Activated CD4-positive, alpha-beta T cell treated with anti-CD3 and anti-CD28 coated beads for 1 hour (primary cell): Measurements from ENCODE around the gene GKAP1.
"Not testable (repeated sequence)": the region's sequence is repeated elsewhere in the genome, so short reads cannot be mapped to it uniquely, and the experiment has no call there.

ENCODE experiments used
- DNase-seq: peaks from one replicate; pipeline ENCODE4 v3.0.0-alpha.2; 2020

GKAP1 gene

GRCh38 chr9:83817356-83818278 lies at the start of gene GKAP1:
GKAP1 (minus strand) TSS chr9:83817769; CDS start chr9:83806517, 11,252 bp downstream.
- peak; percentile 79 for DNase-seq

DNA sequence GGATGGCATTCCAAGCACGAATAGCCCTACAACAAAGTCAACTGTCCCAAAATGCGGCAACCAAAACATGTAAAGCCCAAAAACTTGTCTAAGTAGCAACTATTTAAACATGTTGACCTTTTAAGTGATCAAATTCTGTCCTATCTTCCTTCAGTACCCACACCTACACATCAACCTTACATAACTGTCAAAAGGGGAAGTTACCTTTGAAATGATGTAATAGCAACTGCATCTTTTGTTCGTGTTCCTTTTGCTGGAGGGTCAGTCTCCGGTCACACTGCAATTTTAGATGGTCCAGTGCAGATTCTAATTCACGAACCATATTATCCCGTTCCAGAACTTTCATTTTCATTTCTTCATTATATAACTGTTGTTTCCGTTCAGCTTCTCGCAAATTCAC lies 32.3 kb upstream of the GKAP1 start:
- DNase-seq, result not testable (repeated sequence)

- DNase-seq, result not testable (repeated sequence)
These were observed 19.6 kb upstream of the GKAP1 start for GRCh38 chr9:83837070-83837643.

GRCh38 chr9:83830426-83831071 lies 13.0 kb upstream of the GKAP1 start:
- DNase-seq, result not testable (repeated sequence)

DNA sequence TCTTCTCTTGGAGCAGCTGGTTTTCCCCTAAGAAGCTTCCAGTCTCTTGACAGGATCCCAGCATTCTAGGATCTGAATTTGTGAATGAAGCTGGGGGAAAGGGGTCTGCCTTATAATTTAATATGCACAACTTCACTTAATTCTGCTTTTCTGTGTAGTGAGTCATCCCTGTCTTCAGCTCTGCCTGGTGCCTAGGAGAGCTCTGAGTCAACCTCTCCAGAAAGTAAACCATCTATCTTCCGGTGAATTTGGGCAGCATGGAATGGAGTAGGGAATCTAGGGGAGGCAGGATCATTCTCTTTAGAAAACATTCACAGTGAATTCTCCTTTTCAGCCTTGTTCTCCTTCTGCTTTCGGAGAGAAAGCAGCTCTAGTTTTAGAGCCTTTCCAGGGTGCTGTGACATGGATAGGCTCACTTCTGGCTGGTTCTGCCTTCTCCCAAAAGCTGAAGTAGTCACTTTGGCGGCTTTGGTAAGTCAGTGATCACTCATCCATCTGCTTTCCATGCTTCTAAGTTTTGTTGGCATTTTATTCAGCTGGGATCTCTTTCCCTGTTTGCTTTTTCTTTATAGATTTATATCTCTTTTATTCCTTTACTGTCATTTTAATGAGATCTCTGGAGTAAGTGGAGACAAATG lies 7.5 kb upstream of the GKAP1 start:
- DNase-seq, result not testable (repeated sequence)

- DNase-seq, result peak; percentile 26
These were observed 586 bp downstream of the GKAP1 start for GRCh38 chr9:83817011-83817355.

GRCh38 chr9:83815120-83815519 lies 2.4 kb downstream of the GKAP1 start:
- DNase-seq, result not testable (repeated sequence)

- DNase-seq, result not testable (repeated sequence)
These were observed 8.4 kb downstream of the GKAP1 start for GRCh38 chr9:83809213-83809612.

DNA sequence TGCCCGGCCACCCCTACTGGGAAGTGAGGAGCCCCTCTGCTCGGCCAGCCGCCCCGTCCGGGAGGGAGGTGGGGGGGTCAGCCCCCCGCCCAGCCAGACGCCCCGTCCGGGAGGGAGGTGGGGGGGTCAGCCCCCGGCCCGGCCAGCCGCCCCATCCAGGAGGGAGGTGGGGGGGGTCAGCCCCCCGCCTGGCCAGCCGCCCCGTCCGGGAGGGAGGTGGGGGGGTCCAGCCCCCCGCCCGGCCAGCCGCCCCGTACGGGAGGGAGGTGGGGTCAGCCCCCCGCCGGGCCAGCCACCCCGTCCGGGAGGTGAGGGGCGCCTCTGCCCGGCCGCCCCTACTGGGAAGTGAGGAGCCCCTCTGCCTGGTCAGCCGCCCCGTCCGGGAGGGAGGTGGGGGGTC lies 13.1 kb downstream of the GKAP1 start:
- not testable (repeated sequence) for DNase-seq

DNA sequence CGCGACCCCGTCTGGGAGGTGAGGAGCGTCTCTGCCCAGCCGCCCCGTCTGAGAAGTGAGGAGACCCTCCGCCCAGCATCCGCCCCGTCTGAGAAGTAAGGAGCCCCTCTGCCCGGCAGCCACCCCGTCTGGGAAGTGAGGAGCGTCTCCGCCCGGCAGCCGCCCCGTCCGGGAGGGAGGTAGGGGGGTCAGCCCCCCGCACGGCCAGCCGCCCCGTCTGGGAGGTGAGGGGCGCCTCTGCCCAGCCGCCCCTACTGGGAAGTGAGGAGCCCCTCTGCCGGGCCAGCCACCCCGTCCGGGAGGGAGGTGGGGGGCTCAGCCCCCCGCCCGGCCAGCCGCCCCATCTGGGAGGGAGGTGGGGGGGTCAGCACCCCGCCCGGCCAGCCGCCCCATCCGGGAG lies 13.6 kb downstream of the GKAP1 start:
- DNase-seq, result not testable (repeated sequence)

DNA sequence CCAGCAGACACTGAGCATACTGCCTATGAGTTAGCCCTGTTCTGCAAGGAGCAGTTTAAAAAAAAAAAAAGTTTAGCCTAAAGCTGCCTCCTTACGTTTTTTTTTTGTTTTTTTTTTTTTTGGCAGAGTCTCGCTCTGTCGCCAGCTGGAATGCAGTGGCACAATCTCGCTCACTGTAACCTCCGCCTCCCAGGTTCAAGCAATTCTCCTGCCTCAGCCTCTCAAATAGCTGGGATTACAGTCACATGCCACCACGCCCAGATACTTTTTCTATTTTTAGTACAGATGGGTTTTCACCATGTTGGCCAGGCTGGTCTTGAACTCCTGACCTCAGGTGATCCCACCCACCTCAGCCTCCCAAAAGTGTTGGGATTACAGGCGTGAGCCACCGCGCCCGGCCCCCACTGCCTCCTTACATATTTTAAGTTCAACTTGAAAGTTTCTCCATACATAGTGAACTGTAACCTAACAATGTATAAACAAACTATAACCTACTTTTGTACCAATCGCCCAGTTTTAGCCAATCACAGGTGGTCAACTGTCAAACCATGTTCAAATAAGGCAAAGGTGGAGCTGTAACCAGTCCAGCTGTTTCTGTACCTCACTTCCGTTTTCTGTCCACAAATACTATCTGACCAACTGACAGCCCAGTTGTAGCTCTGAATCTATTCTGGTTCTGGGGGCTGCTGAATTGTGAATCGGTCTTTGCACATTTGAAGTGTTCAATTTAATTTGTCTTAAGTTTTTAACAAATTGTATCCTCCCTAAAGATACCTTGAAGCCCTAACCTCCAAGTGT lies 17.1 kb downstream of the GKAP1 start:
- no peak for DNase-seq

- no peak for DNase-seq
These were observed 23.5 kb downstream of the GKAP1 start for GRCh38 chr9:83794051-83794450.

DNA sequence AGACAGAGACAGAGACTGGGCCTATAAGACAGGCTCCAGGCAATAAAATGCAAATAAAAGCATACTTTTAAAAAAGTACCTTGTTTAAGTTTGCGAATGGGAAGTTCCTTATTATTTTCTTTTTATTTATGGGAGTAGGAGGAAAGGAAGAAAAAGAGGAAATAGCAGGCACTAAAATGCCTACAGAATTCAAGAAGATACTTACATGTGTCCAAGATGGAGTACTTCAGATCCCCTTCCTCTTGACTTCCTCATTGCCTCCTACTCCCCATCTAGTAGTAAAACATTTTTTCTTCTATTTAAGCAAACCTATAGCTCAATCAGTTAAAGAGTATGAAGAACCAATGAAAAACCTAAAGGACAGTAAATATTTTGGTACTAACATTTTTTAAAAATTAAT lies 24.8 kb downstream of the GKAP1 start:
- no peak for DNase-seq

DNA sequence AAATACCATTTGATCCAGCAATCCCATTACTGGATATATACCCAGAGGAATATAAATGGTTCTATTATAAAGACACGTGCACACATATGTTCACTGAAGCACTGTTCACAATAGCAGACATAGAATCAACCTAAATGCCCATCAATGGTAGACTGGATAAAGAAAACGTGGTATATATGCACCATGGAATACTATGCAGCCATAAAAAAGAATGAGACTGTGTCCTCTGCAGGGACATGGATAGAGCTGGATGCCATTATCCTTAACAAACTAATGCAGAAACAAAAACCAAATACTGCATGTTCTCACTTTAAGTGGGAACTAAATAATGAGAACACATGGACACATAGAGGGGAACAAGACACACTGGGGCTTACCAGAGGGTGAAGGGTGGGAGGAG lies 39.4 kb downstream of the GKAP1 start:
- no peak for DNase-seq

- DNase-seq, result no peak
These were observed 41.6 kb downstream of the GKAP1 start for GRCh38 chr9:83775932-83776331.

GRCh38 chr9:83772860-83773259 lies 44.7 kb downstream of the GKAP1 start:
- DNase-seq, result no peak

DNA sequence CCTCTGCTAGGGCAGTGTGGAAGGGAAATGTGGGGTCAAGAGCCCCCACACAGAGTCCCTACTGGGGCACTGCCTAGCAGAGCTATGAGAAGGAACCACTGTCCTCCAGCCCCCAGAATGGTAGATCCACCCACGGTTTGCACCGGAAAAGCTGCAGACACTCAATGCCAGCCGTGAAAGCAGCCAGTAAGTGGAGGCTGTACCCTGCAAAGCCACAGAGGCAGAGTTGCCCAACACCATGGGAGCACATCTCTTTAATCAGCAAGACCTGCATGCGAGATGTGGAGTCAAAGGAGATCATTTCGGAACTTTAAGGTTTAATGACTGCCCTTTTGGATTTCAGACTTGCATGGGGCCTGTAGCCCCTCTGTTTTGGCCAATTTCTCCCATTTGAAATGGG lies 52.2 kb downstream of the GKAP1 start:
- no peak for DNase-seq

- DNase-seq, result no peak
These were observed 63.1 kb downstream of the GKAP1 start for GRCh38 chr9:83754383-83754977.

- no peak for DNase-seq
These were observed 67.9 kb downstream of the GKAP1 start for GRCh38 chr9:83749706-83750105.

DNA sequence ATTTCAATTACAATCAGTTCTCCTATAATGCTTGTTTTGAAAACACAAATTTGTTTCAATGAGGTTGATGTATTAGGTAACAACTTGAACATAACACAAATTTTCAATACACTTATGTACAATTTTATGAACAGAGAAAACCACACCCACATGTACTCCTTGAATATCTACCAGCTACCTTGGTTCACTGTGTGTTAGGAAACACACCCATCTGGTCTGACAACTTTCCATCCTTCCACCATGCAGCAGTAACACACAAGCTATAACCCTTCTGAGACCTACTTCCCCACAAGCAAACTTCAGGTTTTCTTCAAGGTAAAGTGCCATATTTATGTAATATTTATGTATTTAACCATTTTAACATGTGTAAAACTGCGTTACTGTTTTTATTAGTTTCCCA lies 73.4 kb downstream of the GKAP1 start:
- DNase-seq, result no peak

DNA sequence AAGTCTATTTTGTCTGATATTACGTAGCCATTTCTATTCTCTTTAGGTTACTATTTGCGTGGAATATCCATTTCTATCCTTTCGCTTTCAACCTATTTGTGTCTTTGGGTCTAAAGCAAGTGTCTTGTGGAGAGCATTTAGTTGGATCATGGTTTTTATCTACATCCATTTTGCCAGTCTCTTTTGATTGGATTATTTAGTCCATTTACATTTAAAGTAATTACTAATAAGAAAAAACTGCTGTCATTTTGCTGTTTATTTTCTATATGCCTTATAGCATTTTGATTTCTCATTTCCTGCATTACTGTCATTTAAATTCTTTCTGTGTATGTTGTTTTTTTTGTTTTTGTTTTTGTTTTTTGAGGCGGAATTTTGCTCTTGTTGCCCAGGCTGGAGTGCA lies 83.8 kb downstream of the GKAP1 start:
- DNase-seq, result no peak
